Sciatic nerve (tissue), 2 donors: ENCODE measurements around the gene CSK. TPM values are rescaled to one million over a fixed set of nuclear protein-coding genes. Genes with fewer than 3 reads are reported as not detected.

Experiments used
- ATAC-seq: fragments of 200-7000 bp; cut with Tn5 transposase; one replicate; pipeline ENCODE4 v1.9.1; 2020; ENCODE audit warnings: mild to moderate bottlenecking, moderate library complexity
- DNase-seq: peaks from one replicate; pipeline ENCODE4 v3.0.0-alpha.2; 2020; ENCODE audit warnings: low spot score
- intact Hi-C: fragments of 100-400 bp; cut with DNase I; formaldehyde crosslinking; loops from one replicate; pipeline ENCODE4 v1.14.2; 2022
- total RNA-seq: library from RNA; stranded (reverse); fragmentation: NEBNext Ultra II Directional; extraction: Animal tissue kit (Norgen Biotek cat#: 25700); gene quantifications from one replicate; pipeline ENCODE4 v1.2.1, GENCODE V29; 2021
- donor health status: DM: no; HTN: no; CAD: no.
- donor health status: DM: no; HTN: no; CAD: no.

The CSK gene
- total RNA-seq, 1 donor from 2014 or later = 43.7 TPM

DNA sequence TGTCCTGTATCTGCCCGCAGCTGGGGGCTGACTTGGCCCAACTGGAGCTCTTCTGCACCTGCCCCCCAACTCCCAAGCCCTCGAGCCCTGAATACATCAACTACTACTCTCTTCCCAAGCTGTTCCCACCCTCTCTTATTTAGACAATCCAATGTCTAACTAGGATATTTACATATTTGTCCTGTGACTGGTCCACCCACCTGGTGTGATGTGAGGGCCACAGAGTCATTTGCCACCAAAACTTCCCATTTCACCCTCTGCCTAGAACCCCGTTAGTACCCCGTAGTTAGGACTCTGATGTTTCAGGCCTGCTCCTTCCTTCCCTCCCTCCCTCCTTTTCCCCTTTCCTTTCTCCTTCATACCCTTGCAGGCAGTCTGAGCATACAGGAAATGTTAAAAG lies 50.9 kb downstream of the CSK start:
- no peak for DNase-seq
- intact Hi-C loops = loop anchor here (10.0 kb wide), 1 partner anchor 62 kb away; the partner anchor contains the start of gene MPI
- no peak for ATAC-seq

DNA sequence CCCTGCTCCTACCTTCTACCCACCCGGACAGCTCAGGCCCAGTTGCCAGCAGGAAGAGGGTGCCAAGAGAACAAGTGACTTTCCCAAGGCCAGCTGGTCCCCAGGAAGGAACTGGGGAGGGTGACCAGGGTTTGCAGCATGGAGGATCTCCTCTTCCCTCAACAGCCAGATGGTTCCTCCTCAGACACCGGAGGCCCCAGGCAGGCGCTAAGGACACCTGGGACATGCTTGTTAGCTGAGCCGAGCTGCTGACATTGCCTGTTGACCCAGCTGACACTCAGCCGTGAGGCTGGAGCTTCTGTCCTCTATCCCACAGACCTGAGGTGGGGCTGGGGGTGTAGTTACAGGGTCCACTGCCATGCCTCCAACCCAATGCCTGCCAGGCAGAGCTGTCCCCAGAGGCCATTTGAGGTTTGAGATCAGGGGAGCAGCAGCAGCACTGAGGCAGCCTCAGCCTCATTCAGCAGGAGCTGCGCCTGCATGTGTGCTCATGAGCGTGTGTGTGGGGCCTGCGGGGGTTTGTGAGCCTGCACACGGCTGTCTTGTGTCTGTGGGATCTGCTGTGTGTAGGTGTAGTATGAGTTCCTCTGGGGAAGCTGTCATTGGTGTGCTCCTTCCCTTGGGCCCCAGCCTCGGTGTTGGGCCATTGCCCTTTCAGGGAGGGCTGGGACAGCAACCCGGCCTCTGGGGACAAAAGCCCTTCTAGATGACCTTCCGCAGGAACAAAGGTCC lies 51.7 kb downstream of the CSK start:
- intact Hi-C loops = loop anchor here (10.0 kb wide), 1 partner anchor 61 kb away; the partner anchor contains the start of gene MPI
- no peak for DNase-seq
- ATAC-seq = no peak

DNA sequence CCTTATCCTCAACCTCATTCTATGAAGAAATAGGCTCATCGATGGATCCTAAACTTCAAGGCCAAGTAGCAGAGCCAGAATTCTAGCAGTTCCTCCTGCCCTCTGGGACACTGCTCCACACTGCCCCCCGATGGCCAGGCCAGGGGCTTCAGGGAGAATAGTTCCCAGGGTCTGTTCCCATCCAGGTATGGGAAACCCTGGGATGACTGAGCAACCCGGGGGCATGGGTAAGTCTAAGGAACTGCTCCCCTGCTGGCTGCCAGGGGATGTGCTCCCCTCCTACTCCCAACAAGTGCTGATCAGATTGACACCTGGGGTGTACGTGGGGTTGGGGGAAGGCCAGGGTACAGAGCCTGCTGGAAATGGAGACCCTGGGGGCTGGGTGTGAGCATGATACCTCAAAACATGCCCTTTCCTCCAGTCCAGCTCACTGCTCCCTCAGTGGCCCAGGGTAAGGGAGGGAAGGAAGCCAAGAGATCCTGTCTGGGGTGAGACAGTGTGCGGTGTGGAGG lies 53.5 kb downstream of the CSK start:
- DNase-seq = no peak
- intact Hi-C loops = loop anchor here (10.0 kb wide), 1 partner anchor 59 kb away; the partner anchor contains the start of gene MPI
- ATAC-seq = peak; percentile 53

DNA sequence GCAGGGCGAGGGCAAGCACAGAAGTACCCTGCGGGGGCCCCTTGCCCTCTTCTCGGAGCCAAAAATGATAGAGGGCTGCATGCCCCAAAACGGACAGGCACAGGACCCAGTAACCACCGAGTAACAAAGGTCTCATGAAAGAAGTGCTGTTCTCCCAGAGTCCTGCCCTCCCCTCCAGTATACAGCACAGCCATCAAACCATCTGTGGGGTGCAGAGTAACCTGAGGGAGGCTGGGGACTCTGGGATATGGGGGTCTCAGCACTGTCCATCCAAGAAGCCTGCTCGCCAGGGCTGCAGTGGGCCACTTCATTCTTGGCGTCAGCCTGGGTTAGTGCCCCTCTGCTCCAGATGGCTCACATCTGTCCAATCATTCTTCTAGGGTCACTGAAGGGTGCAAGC lies 55.0 kb downstream of the CSK start:
- intact Hi-C loops = loop anchor here (10.0 kb wide), 1 partner anchor 58 kb away; the partner anchor contains the start of gene MPI
- no peak for ATAC-seq
- no peak for DNase-seq

DNA sequence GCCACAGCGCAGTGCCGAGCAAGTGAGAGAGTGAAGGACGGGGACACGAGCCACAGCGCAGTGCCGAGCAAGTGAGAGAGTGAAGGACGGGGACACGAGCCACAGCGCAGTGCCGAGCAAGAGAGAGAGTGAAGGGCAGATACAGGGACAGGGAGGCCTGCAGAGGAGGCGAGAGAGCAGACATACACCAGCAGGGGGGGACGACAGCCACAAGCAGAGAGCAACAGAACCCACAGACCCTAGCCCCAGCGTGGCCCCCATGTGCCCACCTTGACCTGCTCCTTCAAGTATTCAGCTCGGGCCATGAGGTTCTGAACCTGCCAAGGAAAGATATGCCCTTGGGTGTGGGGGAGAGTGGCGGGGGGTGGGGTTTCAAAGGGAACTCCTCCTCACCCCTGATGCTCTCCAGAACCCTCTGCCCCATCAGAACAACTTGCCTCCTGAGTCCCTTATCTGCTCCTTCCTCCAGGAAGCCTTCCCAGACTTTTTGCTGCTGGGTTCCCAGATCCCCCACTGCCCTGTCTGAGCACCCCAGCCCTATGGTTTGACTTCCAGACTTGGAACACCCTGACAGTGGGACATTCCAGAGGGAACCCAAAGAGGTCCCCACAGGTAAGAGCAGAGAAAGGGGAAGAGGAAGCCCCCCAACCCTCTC lies 55.7 kb downstream of the CSK start:
- ATAC-seq (no peak), DNase-seq (no peak)
- intact Hi-C loops = loop anchor here (10.0 kb wide), 1 partner anchor 57 kb away; the partner anchor contains the start of gene MPI

DNA sequence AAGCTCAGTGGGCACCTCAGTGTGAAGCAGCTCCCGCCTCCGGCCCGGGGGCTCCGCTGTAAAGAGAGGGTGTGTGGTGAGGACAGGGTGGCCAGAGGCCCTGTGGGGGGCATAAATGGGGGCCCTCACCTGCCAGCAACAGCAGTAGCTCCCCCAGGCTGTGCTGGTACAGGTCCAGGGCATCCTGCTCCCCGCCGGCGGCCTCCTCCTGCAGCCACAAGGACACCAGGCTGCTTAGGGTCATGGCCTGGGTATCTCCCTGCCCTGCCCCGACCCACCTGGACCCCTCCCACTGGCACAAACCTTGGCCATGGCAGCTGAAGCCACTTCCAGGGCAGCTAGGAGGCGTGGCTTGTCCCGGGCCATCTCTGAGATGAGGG lies 56.2 kb downstream of the CSK start:
- intact Hi-C loops = loop anchor here (10.0 kb wide), 1 partner anchor 57 kb away; the partner anchor contains the start of gene MPI
- ATAC-seq (no peak), DNase-seq (no peak)

DNA sequence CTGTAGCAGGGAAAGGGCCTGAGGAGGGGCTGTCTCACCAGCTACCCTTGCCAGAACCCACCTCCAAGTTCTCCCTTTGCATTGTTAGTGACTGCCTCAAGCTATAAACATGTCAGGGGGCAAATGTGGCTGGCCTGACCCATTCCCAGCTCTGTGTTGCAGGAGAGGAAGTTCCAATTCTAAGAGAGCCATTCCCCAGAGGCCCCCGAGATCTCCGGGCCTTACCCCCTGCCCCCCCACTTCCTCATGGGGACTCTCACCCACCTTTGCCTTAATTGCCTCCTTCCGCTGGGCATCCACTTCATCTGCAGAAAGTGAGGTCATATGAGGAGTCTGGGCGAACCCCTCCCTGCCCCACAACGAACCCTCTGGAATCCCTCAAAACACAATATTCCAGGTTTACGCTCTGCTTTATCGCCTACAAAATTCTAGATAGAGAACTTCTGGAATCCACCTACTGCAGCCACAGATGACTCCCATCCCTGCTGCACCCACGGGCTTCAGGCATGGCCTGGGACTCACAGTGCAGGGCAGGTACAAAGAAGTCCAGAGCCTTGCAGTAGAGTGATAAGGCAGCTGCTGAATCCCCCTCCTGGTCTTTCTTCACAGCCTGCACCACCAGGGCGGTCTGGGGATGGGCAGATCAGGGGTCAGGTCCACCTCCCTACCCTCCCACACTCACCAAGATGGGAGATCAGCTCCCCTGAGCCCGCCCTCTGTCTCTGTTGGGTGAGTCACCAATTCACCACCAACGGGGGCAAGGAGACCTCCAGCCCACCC lies 57.1 kb downstream of the CSK start:
- intact Hi-C loops = loop anchor here (10.0 kb wide), 1 partner anchor 56 kb away; the partner anchor contains the start of gene MPI

DNA sequence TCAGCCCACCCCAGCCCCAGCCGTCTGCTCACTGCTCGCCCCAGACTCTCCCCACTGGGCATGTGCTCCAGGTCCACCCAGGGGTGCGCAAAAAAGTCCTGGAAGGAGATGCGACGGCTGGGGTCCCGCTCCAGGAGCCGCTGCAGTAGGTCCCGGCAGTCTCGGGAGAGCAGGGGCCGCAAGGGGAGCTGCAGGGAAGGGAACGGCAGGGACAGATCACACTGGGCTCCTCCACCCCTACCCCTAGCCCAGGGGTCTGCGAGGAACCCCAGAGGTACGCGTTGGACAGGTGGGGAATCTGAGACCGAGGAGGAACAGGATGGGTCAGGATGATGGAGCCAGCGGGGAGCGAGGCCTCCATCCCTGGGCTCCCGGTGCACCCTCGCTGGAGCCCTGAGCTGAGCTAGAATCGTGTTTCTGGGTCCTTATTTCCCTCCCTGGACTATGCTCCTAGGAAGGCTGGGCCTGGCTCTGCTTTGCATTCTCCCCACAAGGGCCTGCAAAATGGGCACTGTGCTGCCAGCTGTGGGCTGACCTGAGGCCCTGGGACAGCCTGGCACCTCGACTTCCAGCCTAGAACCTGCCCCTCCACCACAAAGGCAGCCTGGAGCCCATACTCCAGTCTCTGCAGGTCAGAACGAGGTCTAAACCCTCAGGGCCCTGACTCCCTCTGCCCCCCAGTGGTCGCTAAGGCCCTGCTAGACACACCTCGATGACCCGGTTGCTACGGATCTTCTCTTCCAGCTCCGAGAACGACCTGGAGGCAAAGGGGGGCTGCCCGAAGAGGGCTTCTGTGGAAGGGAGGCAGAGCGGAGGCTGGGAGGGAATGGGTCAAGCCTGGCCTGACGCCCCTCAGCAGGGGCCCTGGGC lies 57.9 kb downstream of the CSK start:
- ATAC-seq (no peak), DNase-seq (no peak)
- intact Hi-C loops = loop anchor here (10.0 kb wide), 2 partner anchors 55 to 65 kb away; partner anchors contain the start of gene MPI

More for the DNA sequence above, 57.1 kb downstream of the CSK start:
- no peak for ATAC-seq
- no peak for DNase-seq

DNA sequence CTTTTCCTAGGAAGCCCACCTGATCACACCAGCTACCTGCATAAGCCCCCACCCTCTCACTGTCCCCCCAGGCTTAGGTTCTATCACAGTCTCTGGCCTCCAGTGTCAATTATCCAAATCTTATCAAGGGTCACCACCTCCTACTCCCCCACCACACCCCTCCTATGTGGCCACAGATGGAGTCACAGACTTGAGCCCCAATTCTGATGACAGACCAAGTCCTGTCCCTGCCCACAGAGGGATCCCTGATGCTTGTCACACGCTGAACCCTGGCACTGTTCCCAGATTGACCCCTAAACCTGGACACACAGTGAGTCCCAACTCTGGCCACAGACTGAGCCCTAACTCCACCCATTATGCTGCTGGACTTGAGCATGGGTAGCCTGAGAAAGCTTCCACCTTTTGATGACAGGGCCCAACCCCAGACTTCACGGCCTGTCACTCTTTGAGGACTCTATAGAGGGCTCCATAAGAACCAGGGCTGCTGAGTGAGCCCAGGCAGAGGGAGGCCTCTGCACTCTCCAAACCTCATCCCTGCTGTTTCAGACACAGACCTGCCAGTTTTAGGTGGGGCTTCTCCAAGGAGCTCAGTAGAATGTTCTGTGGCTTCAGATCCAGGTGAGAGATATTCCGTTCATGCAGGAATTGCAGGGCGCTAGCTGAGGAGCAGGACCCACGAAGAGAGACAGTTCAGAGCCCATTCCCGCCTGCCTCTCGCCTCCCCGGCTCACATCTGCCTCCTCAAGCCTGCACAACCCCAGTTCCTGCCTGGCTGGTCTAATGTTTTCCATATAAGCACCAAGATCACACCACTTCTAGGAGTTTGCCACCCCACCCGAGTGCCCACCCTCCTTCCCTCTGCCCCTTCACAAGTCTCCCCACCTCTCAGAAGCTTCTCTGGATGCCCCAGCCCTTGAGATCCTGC lies 59.2 kb downstream of the CSK start:
- intact Hi-C loops = loop anchor here (10.0 kb wide), 1 partner anchor 66 kb away; no protein-coding TSS in a partner anchor
- ATAC-seq (no peak), DNase-seq (no peak)

DNA sequence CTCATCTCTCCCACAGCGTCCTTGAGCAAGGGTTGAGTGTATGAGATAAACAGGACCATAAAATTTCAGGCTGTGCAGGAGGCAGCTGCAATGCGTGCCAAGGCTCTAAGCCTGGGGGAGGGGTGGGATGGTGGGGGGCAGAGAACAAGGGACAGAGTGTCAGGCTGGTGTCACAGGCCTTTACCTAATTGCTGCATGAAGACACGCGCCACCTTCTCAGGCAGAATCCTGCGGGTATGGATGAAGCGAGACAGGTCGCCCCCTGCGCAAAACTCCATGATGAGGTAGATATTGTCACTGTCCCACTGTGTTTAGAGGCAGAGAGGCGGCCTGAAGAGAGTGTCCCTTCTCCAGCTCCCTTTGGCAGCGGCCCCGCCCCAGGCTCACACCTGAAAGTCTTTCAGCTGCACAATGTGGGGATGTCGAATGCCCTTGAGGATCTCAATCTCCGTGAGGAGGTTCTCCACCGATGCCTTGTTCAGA lies 60.1 kb downstream of the CSK start:
- intact Hi-C loops = loop anchor here (10.0 kb wide), 1 partner anchor 67 kb away; no protein-coding TSS in a partner anchor

DNA sequence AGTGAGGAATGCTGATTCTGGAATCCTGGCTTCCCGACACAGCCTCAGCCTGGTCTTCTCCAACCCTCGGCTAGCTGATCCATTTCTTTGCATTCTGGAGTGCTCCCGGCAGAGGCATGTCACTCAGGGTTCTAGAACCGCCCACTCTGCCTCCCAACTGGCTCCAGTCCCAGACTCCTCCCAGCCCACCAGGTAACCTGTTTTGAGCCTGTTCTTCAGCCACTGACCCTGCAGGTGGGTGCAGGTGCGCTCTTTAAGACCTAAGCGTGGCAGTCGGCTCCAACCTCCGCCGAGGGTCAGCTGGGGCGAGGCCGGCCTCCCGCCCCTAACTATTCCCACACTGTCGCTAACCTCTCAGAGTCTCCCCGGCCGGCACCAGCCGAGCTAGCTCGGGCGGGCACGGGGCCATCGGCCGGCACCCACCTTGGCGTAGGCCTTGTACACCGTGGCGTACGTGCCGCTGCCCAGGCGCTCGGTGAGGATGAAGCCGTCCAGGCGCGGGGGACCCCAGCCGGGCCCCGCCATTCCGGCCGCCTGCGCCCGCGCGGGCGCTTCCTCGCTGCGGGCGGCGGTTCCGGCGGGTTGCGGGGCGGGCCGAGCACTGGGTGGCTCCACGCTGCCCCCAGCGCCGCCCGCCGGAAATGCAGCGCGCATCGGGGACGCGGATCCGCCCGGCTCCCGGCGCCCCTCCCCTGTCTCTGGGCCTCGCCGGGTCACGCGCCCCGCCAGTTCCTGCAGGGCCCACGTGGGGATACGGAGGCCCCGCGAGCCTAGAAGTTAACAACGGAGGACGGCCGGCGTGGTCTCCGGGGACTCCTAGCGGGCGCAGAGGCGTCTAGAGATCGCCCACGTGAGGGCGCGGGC lies 60.9 kb downstream of the CSK start, which contains the start of gene ULK3:
TSS of gene ULK3 (minus strand) at position 576 of the 864 bp plus-strand sequence. CDS start at position 525, 51 bp downstream.
- ATAC-seq (peak; percentile 94), DNase-seq (peak; percentile 94)
- intact Hi-C loops = loop anchor here (10.0 kb wide), 1 partner anchor 68 kb away; no protein-coding TSS in a partner anchor

More for the DNA sequence above, 60.1 kb downstream of the CSK start:
- DNase-seq (no peak), ATAC-seq (no peak)

DNA sequence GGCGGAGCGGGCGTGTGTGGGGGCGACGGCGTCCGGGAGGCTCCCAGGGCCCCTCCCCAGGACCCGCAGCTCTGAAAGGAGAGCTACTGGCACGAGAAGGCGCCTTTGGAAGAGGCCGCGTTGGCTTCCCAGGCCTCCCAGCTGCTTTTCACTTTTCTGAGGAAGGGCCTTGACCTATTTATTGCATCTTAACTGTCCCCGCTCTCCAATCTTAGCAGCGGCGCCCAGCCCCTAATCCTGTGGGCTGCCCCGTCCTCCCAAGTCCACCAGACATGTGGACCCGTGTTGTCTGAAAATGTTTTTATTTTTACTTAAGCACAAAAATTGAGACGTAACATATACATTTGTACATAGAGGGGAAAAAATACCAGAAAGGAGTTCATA lies 61.6 kb downstream of the CSK start:
- no peak for ATAC-seq
- intact Hi-C loops = loop anchor here (10.0 kb wide), 1 partner anchor 69 kb away; no protein-coding TSS in a partner anchor
- no peak for DNase-seq

DNA sequence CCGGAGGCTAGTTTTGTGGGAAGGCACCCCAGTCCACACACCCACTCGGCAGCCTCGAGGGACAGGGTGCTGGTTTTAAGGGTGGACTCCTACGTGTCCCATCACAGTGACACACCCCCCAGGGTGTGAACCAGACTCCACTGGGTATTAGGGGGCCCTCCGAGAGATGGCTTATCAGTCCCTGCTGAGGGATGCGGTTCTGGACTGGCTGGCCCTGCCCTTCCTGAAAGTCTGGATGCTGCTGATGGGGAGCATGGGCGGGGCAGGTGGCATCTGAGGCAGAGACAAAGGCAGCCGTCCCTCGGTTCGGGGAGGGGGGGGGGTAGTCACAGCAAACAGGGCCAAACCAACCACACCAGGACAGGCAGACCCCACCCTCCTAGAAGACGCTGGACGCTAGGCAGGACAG lies 62.0 kb downstream of the CSK start:
- peak; percentile 1 for ATAC-seq
- intact Hi-C loops = loop anchor here (10.0 kb wide), 1 partner anchor 69 kb away; no protein-coding TSS in a partner anchor
- DNase-seq = no peak

DNA sequence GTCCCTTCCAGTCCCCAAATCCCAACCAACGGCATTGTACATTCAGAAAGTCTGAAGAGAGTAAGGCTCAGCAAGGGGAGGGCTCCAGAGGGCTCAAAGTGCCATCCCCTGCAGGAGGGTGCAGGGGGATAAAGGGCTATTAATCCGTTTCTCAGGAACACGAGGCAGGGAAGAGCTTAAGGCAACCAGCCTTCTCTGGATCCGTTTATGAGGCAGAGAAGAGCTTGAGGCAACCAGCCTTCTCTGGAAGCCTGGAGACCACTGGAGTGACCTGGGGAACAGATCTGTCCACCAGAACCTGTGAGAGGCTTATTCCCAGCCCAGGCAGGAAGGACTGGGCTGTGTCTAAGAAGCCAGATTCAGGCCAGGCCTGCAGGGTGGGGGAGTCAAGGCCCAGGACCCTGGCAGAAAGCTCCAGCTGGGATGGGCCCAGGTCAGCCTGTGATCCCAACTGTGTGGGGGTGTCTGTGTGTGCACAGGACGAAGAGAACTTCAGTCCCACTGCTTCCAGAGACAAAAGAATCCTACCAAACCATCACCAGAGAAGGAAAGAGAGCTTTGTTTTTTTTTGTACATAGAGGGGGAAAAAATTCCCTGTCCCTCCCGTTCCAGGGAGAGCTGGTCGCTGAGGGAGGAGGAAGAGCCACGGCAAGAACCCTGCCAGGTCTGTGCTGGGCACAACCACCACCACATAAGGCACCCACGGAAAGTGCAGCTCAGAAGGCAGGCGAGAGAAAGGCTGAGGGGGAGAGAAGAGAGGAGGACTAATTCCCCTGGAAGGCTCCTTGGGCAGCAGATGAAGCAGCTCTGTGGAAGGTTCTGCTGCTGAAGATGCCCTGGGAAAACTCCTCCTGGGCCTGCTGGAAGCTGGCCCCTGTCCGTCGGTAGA lies 62.7 kb downstream of the CSK start:
- ATAC-seq (no peak), DNase-seq (no peak)
- intact Hi-C loops = loop anchor here (10.0 kb wide), 1 partner anchor 70 kb away; no protein-coding TSS in a partner anchor

DNA sequence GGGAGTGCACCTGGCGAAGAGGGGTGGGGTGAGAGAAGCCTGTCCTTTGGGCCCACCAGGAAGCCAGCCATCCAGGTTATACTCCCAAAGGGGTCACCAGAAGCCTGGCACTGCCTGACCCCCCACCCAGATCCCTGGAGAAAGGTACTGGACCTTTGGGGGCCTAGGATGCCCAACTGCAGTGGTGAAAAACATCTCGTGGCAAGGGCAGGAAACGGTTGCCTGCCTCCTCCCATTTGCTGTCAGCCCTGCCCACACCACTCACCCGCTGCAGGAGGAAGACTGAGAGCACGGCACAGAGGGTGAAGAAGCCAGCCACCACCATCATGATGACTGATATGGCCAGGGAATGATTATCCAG lies 63.3 kb downstream of the CSK start:
- no peak for ATAC-seq
- intact Hi-C loops = loop anchor here (10.0 kb wide), 1 partner anchor 70 kb away; no protein-coding TSS in a partner anchor

More for the DNA sequence above, 63.3 kb downstream of the CSK start:
- DNase-seq = no peak
